HG03442 (cell line): Measurements from ENCODE around the gene NDUFC1.
"Not testable (repeated sequence)": the region's sequence is repeated elsewhere in the genome, so short reads cannot be mapped to it uniquely, and the experiment has no call there.

Experiments used
- ATAC-seq: cut with Tn5 transposase; IDR thresholded peaks from one replicate; pipeline ENCODE4 v1.9.1; 2021; ENCODE audit warnings: mild to moderate bottlenecking, moderate library complexity; ENCODE audit not compliant: unreplicated experiment

The NDUFC1 gene

DNA sequence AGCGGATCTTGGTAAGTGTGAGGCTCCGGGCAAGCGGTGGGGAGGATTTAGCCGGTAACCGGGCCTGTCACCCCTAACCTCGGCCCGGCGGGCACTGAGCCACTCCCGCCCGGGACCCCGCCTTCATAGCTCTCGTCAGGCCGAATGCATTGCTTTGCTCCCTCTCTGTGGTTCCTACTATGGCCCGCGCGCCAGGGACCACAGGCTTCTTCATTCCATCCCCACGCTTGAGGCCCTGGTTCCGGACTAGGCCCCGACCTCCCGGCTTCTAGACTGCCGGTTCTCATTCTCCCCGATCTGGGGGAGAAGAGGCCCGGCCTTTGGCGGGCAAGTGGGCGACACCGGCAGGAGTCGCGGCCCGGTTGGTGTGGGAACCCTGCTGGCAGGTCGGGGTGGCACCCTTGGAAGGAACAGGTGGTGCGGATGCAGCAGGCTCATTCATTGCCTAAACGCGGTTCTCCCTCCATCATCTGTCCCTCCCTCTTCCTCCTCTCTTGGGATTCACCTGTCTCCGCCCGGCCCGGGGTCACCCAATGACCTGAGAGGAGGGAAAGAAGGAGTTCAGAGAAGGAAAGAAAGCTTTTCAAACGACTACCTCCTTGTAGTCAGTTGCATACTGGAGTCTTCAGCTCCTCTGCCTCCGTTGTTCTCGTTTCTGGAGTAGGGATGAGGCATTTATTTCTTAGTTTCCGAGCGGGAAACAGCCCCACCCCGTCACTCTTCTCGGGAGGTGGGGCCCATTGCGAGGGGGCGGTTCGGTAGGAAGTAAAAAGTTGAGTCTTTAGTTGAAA lies at the start of gene NDUFC1:
NDUFC1 (minus strand) TSS at position 657 of the 791 bp plus-strand sequence. CDS start 6,679 bp downstream, outside the sequence.
- ATAC-seq: peak; percentile 33

GRCh38 chr4:139337612-139338011 lies 35.3 kb upstream of the NDUFC1 start:
- ATAC-seq: no peak

DNA sequence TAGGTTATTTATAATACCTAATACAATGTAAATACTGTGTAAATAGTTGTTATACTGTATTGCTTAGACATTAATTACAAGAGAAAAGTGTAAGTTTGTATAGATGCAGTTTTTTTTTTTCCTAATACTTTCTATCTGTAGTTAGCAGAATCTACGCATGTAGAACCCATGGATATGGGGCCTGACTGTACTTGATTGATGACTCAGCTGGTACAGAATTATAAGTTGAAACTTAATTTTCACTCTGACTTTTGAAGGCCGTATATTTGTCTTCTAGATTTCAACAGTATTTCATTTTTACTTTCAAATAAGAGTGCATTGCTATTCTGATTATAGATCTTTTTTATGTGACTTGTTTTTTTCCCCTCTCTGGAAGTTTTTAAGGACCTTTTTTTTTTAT lies 30.8 kb upstream of the NDUFC1 start:
- ATAC-seq: no peak

DNA sequence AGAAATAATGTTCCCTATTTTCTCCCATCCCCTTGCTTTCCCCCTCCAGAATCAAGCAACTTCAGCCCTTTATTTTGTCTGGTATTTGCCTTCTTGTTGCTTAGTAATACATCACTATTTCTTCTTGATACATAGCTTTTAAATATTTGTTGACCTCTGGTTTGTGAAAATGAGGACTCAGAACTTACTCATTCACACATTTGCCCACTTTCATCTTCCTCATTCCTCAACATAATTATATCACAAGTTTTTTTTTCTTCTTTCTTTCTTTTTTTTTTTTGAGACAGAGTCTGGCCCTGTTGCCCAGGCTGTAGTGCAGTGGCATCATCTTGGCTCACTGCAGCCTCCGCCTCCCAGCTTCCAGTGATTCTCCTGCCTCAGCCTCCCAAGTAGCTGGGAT lies 28.9 kb upstream of the NDUFC1 start:
- ATAC-seq: no peak

- ATAC-seq: no peak
Observed at GRCh38 chr4:139330283-139330682, 28.0 kb upstream of the NDUFC1 start.

GRCh38 chr4:139329665-139330200 lies 27.5 kb upstream of the NDUFC1 start:
- ATAC-seq: no peak

DNA sequence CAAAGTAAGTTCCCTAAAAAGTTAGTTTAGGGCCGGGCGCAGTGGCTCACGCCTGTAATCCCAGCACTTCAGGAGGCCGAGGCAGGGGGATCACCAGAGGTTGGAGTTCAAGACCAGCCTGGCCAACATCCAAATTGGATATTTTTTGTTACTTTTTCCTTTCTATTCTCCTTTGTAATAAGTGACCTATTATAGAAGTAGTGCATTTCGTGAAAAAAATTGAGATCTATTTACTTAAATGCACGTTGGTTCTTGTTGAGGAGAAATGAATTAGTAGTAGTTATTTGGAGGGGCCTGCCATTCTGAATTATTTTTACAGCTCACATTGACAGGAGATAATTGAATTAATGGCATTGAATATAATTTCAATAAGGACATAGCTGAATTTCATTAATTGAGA lies 22.3 kb upstream of the NDUFC1 start:
- ATAC-seq: no peak

DNA sequence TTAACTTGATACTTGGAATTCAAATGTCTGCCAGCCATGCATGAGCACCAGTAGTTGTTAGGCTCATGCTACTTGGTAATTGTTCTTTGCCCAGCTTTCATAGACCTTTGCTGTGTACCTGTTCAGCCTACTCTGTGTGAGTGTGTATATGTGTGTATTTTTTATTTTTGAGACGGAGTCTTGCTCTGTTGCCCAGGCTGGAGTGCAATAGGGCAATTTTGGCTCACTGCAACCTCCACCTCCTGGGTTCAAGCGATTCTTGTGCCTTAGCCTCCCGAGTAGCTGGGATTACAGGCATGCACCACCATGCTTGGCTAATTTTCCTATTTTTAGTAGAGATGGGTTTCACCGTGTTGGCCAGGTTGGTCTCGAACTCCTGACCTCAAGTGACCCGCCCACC lies 20.3 kb upstream of the NDUFC1 start:
- ATAC-seq: not testable (repeated sequence)

- ATAC-seq: not testable (repeated sequence)
Observed at GRCh38 chr4:139322070-139322469, 19.8 kb upstream of the NDUFC1 start.

GRCh38 chr4:139319571-139319970 lies 17.3 kb upstream of the NDUFC1 start:
- ATAC-seq: no peak

DNA sequence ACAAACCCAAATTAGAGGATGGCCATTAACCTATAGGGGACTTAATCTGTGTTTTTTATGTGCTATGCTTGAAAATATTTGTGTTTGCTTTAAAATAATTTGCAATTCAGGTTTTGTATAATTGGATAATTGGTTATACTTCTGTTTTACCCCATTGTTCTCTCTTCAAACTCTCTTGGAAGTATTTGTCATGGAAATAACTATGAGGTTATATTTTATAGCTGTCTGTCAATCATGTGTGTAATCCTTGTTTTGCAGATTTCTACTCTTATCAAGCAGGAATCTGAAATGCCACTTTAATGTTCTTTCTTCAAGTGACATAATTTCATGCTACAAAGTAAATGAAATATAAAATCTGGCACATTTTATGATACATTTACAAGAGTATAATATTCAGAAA lies 15.4 kb upstream of the NDUFC1 start:
- ATAC-seq: no peak

GRCh38 chr4:139316733-139317132 lies 14.5 kb upstream of the NDUFC1 start:
- ATAC-seq: no peak

DNA sequence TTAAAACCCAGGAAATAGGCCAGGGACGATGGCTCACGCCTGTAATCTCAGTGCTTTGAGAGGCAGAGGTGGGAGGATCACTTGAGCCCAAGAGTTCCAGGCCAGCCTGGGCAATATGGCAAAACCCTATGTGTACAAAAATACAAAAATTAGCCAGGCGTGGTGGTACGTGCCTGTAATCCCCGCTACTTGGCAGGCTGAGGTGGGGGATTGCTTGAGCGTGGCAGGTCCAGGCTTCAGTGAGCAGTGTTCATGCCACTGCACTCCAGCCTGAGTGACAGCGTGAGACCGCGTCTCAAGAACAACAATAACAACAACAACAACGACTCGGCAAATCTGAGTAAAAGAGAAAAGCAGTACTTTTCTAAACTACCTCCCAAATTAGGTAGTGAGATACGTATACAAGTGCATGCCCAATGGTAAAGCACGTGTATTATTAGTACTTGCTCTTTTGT lies 13.0 kb upstream of the NDUFC1 start:
- peak; percentile 69 for ATAC-seq

DNA sequence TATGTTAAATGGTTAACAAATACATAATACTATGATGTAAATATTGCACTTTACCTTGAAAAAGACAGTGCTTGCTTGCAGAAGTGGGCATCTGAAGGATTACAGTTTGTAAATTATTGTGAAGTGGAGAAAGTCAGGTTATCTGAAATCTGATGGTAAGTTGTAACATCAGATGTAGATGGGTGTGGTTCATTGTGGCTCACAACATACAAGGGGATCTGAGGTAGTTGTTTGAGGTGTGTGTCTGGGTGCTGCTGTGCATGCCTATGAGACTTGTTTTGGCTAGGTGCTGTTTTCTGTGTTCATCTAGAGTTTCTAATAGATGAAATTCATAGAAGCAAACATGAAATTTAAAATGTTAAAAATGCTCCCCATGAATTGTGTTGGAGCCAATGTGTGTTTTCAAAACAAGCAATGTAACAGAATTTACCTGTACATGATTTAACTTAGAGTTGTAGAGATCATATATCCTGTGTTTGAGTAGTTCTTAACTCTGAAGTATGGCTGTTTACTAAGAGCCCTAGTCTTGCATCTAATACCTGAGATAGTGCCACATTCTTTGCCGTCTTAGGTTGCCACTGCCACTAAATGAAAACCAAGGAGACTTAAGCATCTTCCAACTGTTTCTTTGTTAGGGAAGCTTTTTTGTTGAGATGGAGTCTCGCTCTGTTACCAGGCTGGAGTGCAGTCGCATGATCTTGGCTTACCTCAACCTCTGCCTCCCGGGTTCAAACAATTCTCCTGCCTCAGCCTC lies 11.9 kb upstream of the NDUFC1 start:
- ATAC-seq: no peak

DNA sequence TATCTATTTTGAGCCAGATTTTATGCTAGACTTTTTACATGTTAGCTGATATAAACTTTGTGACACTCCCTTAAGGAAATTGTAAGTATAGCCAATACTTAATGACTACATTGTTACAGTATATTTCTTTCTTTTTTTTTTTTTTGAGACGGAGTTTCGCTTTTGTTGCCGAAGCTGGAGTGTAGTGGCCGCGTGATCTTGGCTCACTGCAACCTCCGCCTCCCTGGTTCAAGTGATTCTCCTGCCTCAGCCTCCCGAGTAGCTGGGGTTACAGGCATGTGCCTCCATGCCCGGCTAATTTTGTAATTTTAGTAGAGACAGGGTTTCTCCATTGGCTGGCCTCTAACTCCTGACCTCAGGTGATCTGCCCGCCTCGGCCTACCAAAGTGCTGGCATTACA lies 11.1 kb upstream of the NDUFC1 start:
- not testable (repeated sequence) for ATAC-seq

GRCh38 chr4:139312552-139313332 lies 10.5 kb upstream of the NDUFC1 start:
- ATAC-seq: no peak

- no peak for ATAC-seq
Observed at GRCh38 chr4:139311909-139312308, 9.6 kb upstream of the NDUFC1 start.

DNA sequence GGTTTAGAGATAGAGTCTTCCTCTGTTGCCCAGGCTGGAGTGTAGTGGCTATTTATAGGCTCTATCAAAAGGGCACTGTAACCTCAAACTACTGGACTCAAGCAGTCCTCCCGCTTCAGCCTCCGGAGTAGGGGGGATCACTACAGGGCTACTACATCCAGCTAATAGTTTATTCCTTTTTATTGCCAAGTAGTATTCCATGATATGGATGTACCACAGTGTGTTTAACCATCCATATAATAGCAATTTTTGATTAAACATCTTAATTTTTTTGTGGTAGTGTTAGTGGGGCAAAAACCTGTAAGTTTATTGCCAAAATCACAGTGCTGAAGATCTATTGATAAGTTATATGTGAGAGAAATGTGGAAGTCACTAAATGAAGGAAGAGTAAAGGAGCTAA lies 2.6 kb upstream of the NDUFC1 start:
- ATAC-seq: no peak

GRCh38 chr4:139301113-139301820 lies 1.0 kb downstream of the NDUFC1 start, which contains the start of gene NAA15:
Gene NAA15 (plus strand): TSS chr4:139301505. CDS start chr4:139301778, 273 bp downstream.
- ATAC-seq: peak; percentile 80

- ATAC-seq: peak; percentile 6
Observed at GRCh38 chr4:139300431-139301112, 1.7 kb downstream of the NDUFC1 start.
